PFSK-1 (cell line): ENCODE measurements around the gene ZAP70.

ENCODE experiments used
- FOXP2 ChIP-seq: optimal IDR thresholded peaks from 2 replicates; pipeline ENCODE3; 2011; ENCODE audit warnings: borderline replicate concordance, control low read depth, inconsistent platforms; ENCODE audit not compliant: insufficient read depth; ENCODE audit errors: extremely low read length, extremely low read depth
- POLR2AphosphoS5 ChIP-seq: IDR thresholded peaks from 2 replicates; pipeline ENCODE4 v1.6.1; 2012; ENCODE audit warnings: low read depth, mild to moderate bottlenecking, control low read depth, low read length, moderate library complexity
- SIN3A ChIP-seq: IDR thresholded peaks from 2 replicates; pipeline ENCODE4 v1.6.1; 2012; ENCODE audit warnings: mild to moderate bottlenecking, low read length, moderate library complexity, borderline replicate concordance; ENCODE audit not compliant: insufficient read depth
- TAF1 ChIP-seq: IDR thresholded peaks from 2 replicates; pipeline ENCODE4 v1.6.1; 2012; ENCODE audit warnings: low read length, control low read depth, borderline replicate concordance; ENCODE audit not compliant: insufficient read depth
- TF ChIP-seq, protein P1 (sequence below), 2 experiments: IDR thresholded peaks; 2 replicates each; pipeline versions ENCODE4 v1.6.1 to v1.8.0; 2011 to 2012; ENCODE audit warnings: low read depth in 2 of 2, low read length in 2 of 2, control low read depth in 1 of 2, inconsistent platforms in 1 of 2, mild to moderate bottlenecking in 1 of 2, moderate library complexity in 1 of 2; ENCODE audit not compliant: insufficient read depth in 1 of 2

The ZAP70 gene

GRCh38 chr2:97739020-97739892 lies 25.9 kb downstream of the ZAP70 start:
- TF ChIP-seq, protein P1, sequence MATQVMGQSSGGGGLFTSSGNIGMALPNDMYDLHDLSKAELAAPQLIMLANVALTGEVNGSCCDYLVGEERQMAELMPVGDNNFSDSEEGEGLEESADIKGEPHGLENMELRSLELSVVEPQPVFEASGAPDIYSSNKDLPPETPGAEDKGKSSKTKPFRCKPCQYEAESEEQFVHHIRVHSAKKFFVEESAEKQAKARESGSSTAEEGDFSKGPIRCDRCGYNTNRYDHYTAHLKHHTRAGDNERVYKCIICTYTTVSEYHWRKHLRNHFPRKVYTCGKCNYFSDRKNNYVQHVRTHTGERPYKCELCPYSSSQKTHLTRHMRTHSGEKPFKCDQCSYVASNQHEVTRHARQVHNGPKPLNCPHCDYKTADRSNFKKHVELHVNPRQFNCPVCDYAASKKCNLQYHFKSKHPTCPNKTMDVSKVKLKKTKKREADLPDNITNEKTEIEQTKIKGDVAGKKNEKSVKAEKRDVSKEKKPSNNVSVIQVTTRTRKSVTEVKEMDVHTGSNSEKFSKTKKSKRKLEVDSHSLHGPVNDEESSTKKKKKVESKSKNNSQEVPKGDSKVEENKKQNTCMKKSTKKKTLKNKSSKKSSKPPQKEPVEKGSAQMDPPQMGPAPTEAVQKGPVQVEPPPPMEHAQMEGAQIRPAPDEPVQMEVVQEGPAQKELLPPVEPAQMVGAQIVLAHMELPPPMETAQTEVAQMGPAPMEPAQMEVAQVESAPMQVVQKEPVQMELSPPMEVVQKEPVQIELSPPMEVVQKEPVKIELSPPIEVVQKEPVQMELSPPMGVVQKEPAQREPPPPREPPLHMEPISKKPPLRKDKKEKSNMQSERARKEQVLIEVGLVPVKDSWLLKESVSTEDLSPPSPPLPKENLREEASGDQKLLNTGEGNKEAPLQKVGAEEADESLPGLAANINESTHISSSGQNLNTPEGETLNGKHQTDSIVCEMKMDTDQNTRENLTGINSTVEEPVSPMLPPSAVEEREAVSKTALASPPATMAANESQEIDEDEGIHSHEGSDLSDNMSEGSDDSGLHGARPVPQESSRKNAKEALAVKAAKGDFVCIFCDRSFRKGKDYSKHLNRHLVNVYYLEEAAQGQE (IDR thresholded peaks at IDR 0.05; ENCODE audit: insufficient read depth in 1 of 2, low read depth in 2 of 2, low read length in 2 of 2) = no peak
- TF ChIP-seq SIN3A (no peak), FOXP2 (no peak)

GRCh38 chr2:97739893-97740245 lies 26.5 kb downstream of the ZAP70 start:
- TF ChIP-seq SIN3A (no peak), TAF1 (no peak), POLR2AphosphoS5 (no peak), FOXP2 (no peak)
- TF ChIP-seq, protein P1 (IDR thresholded peaks at IDR 0.05; ENCODE audit: insufficient read depth in 1 of 2, low read depth in 2 of 2, low read length in 2 of 2) = no peak

DNA sequence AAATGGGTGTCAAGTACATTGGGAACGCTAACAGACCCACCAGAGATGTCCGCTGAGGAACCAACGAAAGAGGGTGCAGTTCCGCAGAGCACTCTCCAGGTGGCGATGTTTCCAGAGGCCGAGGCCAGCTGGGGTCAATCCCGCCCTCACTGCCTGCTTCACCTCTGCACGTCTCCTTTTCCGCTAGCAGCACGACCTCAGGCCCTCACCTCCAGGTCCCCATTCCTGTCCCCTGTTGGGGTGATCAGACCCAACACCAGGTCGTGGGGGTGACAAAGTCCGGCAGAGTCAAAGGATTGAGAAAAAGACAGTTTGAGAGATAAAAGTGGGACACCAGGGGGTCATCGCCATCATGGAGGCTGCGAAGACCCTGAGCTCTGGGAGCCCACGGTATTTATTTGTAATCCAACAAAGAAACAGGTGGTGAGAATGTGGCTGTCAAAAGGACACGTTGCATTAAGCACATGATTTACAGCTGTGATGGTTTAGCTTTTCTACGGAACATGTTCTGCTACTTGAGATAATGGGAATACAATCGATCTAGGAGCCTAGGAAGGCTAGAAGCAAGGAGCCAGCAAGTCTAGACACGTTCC lies 27.3 kb downstream of the ZAP70 start:
- TF ChIP-seq TAF1 = no peak
- TF ChIP-seq, protein P1 (IDR thresholded peaks at IDR 0.05; ENCODE audit: insufficient read depth in 1 of 2, low read depth in 2 of 2, low read length in 2 of 2) = no peak
- TF ChIP-seq FOXP2 = no peak
- no peak for TF ChIP-seq POLR2AphosphoS5
- TF ChIP-seq SIN3A = no peak

DNA sequence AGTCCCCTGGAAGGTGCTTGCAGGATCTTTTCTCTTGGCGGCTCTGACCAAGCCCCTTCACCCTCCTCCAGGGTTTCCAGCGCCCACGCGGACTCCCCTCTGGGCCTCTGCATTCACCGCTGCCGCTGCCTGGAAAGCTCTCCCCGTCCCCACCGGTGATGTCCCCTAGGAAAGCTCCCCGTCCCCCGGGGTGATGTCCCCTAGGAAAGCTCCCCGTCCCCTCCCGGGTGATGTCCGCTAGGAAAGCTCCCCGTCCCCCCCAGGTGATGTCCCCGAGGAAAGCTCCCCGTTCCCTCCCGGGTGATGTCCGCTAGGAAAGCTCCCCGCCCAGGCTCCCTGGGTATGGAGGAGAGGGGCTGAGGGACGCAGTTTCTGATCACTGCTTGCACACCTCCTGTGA lies 27.9 kb downstream of the ZAP70 start:
- no peak for TF ChIP-seq SIN3A
- no peak for TF ChIP-seq TAF1
- TF ChIP-seq, protein P1 (IDR thresholded peaks at IDR 0.05; ENCODE audit: insufficient read depth in 1 of 2, low read depth in 2 of 2, low read length in 2 of 2) = no peak
- TF ChIP-seq POLR2AphosphoS5 = no peak
- TF ChIP-seq FOXP2 = no peak
